SK-MEL-5 (cell line): Measurements from ENCODE around the gene USP2. TPM values are rescaled to one million over a fixed set of nuclear protein-coding genes. Genes with fewer than 3 reads are reported as not detected.

Experiments
- DNase-seq: peaks from one replicate; pipeline ENCODE4 v3.0.0-alpha.2; 2016; ENCODE audit warnings: low read depth, low spot score
- in situ Hi-C: cut with HindIII; loops from 2 replicates; pipeline ENCODE4 v1.10.0; 2016; ENCODE audit warnings: low sequenced_read_pairs, high pct_unique_total_duplicates, low pct_unique_long_range_greater_than_20kb
- total RNA-seq: library from RNA; depleted of rRNA; stranded (reverse); fragments of >200 nt; shearing (Covaris generic); gene quantifications from 2 replicates; pipeline ENCODE4 v1.2.3, GENCODE V29; 2014

Gene USP2
- total RNA-seq, 1 experiment from 2014 or later: 0.37 TPM

DNA sequence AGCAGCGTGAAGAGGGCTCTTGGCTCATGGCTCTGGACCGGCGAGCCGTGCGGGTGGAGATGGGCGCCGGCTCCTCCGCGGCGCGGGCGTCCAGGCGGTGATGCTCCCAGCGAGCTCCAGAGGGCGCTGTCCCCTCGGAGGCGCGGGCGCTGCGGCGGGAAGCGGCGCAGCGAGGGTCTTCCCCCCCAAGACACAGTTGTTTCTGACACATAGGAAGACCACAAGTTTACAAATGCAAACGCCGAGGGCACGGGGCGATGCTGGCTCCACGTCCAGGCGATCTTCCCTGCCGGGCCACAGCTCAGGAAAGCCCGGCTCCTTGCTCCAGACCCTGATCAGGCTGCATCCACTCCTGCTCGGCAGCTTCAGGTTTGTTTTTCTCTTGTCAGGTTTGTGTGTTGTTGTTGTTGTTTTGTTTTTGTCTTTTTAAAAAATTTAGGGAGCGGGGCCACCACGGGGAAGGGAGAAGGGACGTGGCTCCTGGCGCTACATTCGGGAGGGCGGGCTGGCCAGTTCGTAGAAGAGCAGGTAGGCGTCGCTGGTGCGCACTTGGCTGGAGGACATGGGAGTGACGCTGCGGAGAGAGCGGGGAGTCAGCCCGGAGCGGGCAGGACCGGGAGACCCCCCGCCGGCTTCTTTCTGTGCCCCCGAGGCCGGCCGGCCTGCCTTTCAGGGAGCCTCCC lies 25.0 kb downstream of the USP2 start:
- in situ Hi-C loops: no loop called here
- peak; percentile 73 for DNase-seq

GRCh38 chr11:119355091-119355843 lies 26.2 kb downstream of the USP2 start:
- in situ Hi-C loops: no loop called here
- DNase-seq: no peak

- in situ Hi-C loops: no loop called here
- DNase-seq: peak; percentile 44
These were observed 28.6 kb downstream of the USP2 start for GRCh38 chr11:119352857-119353260.

DNA sequence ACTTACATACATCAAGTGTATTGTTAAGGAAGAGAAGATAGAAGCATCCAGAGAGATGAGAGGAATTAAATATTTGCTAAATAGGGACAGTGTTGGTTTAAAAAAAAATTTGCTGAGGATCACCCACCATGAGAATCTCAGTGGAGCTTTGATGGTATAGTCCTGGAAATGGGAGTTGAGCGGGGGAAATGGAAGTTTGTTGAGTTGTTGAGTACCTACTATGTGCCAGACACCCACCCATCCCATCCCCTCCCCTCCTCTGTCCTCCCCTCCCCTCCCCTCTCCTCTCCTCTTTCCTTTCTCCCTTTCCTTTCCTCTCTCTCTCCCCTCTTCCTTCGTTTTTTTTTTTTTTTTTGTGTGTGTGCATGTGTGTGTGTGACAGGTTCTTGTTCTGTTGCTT lies 30.3 kb downstream of the USP2 start:
- in situ Hi-C loops: no loop called here

DNA sequence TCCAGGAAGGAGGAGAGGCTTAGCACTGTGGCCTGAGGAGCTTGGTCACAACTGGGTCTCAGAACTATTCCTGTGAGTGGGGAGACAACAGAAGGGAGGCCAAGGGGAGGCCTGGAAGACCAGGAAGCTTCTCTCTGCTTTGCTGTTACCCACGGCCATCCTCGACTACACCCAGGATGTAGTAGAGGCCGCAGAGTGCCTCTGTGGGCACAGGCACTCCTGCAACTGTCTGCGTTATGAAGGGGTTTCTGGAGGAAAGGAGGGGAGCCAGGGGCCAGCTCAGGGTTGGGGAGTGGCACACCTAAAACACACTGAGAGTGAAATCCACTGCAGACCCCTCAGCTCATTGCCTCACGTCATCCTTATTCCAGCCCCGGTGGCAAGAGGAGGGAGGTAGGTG lies 31.2 kb downstream of the USP2 start:
- DNase-seq: no peak
- in situ Hi-C loops: no loop called here

More for the DNA sequence above, 30.3 kb downstream of the USP2 start:
- no peak for DNase-seq

- no peak for DNase-seq
- in situ Hi-C loops: no loop called here
These were observed 33.4 kb downstream of the USP2 start for GRCh38 chr11:119347940-119348605.

GRCh38 chr11:119347242-119347641 lies 34.2 kb downstream of the USP2 start:
- in situ Hi-C loops: no loop called here
- no peak for DNase-seq

DNA sequence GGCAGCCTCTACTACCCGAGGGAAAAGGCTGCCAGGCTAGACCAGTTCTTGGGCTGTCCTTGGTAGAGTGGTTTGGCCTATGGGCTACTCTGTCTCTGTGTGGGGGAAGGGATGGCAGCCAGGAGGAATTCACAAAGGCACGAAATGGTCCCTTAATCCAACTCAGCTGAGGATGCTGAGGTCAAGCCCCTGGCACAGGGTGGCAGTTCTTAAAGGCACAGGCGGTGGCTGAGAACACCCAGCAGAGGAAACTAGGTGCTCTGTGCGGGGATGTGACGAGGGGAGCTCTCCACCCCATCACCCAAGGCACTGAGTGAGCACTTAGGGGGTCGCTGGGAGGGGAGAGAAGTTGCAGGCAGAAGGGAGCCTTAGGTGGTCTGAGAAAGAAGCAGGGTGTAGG lies 34.9 kb downstream of the USP2 start, which contains the start of gene MFRP:
Gene MFRP (minus strand): TSS at position 101 of the 400 bp plus-strand sequence. CDS start 192 bp downstream, outside the sequence.
- DNase-seq: no peak
- in situ Hi-C loops: no loop called here

- in situ Hi-C loops: no loop called here
- DNase-seq: no peak
These were observed 35.8 kb downstream of the USP2 start for GRCh38 chr11:119345685-119346084.

DNA sequence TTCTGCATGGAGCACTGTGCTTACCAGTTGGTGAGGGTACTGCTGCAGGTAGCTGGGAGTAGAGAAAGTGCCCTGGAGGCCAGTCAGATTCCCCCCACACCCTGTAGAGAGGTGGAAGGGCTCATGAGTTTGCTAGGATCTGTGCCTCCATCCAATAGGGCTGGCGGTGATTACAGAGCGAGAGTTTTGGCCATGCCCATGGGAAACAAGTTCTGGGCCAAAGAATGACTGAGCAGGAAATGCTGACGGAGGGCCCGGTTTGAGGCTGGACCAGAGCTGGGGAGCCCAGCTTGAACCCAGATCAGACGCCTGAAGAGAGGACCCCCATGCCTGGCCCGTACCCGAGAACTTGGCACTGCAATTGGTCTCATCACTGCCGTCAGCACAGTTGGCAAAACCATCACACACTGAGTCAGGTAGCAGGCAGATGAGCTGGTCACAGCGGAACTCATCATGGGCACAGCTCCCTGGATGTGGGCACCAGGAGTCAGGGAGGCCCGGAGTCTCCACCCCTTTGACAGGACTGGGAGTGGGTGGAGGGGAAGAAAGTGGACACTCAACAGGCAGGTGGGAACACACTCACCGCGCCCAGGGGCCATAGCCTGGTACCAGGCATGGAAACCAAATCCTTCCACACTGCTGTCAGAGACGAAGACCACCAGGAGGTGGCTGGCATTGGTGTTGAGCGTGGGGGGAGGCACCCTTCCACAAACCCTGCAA lies 37.0 kb downstream of the USP2 start:
- DNase-seq: no peak
- in situ Hi-C loops: no loop called here

- in situ Hi-C loops: no loop called here
- DNase-seq: no peak
These were observed 37.8 kb downstream of the USP2 start for GRCh38 chr11:119343726-119344125.

- in situ Hi-C loops: no loop called here
- DNase-seq: no peak
These were observed 38.9 kb downstream of the USP2 start for GRCh38 chr11:119342362-119343130.

- no peak for DNase-seq
- in situ Hi-C loops: no loop called here
These were observed 39.5 kb downstream of the USP2 start for GRCh38 chr11:119342023-119342300.

GRCh38 chr11:119341222-119342022 lies 40.1 kb downstream of the USP2 start:
- in situ Hi-C loops: no loop called here
- DNase-seq: no peak

- in situ Hi-C loops: no loop called here
- DNase-seq: no peak
These were observed 40.9 kb downstream of the USP2 start, which contains the start of gene C1QTNF5 for GRCh38 chr11:119340335-119341221. TSS of gene C1QTNF5 (minus strand) at chr11:119340883. CDS start at chr11:119340397, 486 bp downstream.
